SK-N-SH (cell line): ENCODE data around the gene ATP11C. TPM values are rescaled to one million over a fixed set of nuclear protein-coding genes. Genes with fewer than 3 reads are reported as not detected.

Experiments
- CTCF ChIA-PET: fragments of 300-600, 350-600 bp; formaldehyde crosslinking; extraction: SDS; loops from one replicate; lab custom pipeline; 2021; lab: Yijun Ruan, JAX
- POLR2A ChIA-PET: fragments of 350-600 bp; sonication (Branson Sonifier 250); formaldehyde crosslinking; extraction: SDS; loops from one replicate; lab custom pipeline; 2020; ENCODE audit warnings: antibody characterized with exemption, inconsistent platforms; lab: Yijun Ruan, JAX
- DNase-seq: peaks from one replicate; pipeline ENCODE4 v3.0.0; 2012
- H2AFZ ChIP-seq: fragments of 200-600 bp; sonication (generic); 2 replicates; pipeline ENCODE4 v1.8.1; 2016; ENCODE audit warnings: antibody characterized with exemption, mild to moderate bottlenecking, low read depth
- H3F3A ChIP-seq: fragments of 200-600 bp; sonication (generic); replicated peaks from 2 replicates; pipeline ENCODE3; 2016; ENCODE audit warnings: antibody characterized with exemption, mild to moderate bottlenecking; ENCODE audit not compliant: insufficient read depth
- H3K27ac ChIP-seq, 2 experiments: fragments of 200-500 bp in 1 of 2; fragments of 200-600 bp in 1 of 2; sonication (Bioruptor generic) in 1 of 2; sonication (generic), shearing (Covaris generic) in 1 of 2; 2 replicates each; pipeline versions ENCODE4 v1.5.1 to v1.6.1; 2014 to 2016; ENCODE audit warnings: low read depth in 2 of 2, inconsistent platforms in 1 of 2, low read length in 1 of 2, mild to moderate bottlenecking in 1 of 2, mixed read lengths in 1 of 2
- H3K27me3 ChIP-seq: fragments of 200-600 bp; sonication (generic), shearing (Covaris generic); 2 replicates; pipeline ENCODE4 v1.6.1; 2016; ENCODE audit warnings: mixed run types; ENCODE audit not compliant: insufficient read depth
- H3K36me3 ChIP-seq, 2 experiments: fragments of 200-500 bp in 1 of 2; fragments of 200-600 bp in 1 of 2; sonication (Bioruptor generic) in 1 of 2; sonication (generic) in 1 of 2; replicated peaks in 1 of 2; 2 replicates each; pipeline versions ENCODE3 to v1.5.1; 2014 to 2016; ENCODE audit warnings: low read length in 1 of 2, mild to moderate bottlenecking in 1 of 2; ENCODE audit not compliant: insufficient read depth in 2 of 2, control insufficient read depth in 1 of 2
- H3K4me1 ChIP-seq, 2 experiments: fragments of 200-500 bp in 1 of 2; fragments of 200-600 bp in 1 of 2; sonication (Bioruptor generic) in 1 of 2; sonication (generic), shearing (Covaris generic) in 1 of 2; 2 replicates each; pipeline versions ENCODE4 v1.5.1 to v1.6.1; 2014 to 2016; ENCODE audit warnings: low read depth in 1 of 2, low read length in 1 of 2, mixed run types in 1 of 2; ENCODE audit not compliant: insufficient read depth in 2 of 2, control insufficient read depth in 1 of 2
- H3K4me2 ChIP-seq: fragments of 200-600 bp; sonication (generic), shearing (Covaris generic); 2 replicates; pipeline ENCODE4 v1.6.1; 2017; ENCODE audit warnings: mixed run types
- H3K4me3 ChIP-seq, 2 experiments: fragments of 200-500 bp in 1 of 2; fragments of 200-600 bp in 1 of 2; sonication (Bioruptor generic) in 1 of 2; sonication (generic), shearing (Covaris generic) in 1 of 2; 2 replicates each; pipeline versions ENCODE4 v1.5.1 to v1.8.1; 2014 to 2016; ENCODE audit warnings: low read depth in 2 of 2, inconsistent platforms in 1 of 2, low read length in 1 of 2, mild to moderate bottlenecking in 1 of 2, mixed read lengths in 1 of 2, moderate library complexity in 1 of 2
- H3K79me2 ChIP-seq: fragments of 200-600 bp; sonication (generic); 2 replicates; pipeline ENCODE4 v1.8.1; 2017; ENCODE audit warnings: mild to moderate bottlenecking; ENCODE audit not compliant: insufficient read depth
- H3K9ac ChIP-seq: fragments of 200-600 bp; sonication (generic); 2 replicates; pipeline ENCODE4 v1.6.1; 2017; ENCODE audit warnings: mixed run types
- H3K9me2 ChIP-seq: fragments of 200-600 bp; sonication (generic); 2 replicates; pipeline ENCODE4 v1.6.1; 2017; ENCODE audit warnings: mixed run types
- H3K9me3 ChIP-seq: fragments of 200-600 bp; sonication (generic); 2 replicates; pipeline ENCODE4 v1.6.1; 2017; ENCODE audit warnings: mixed run types, mild to moderate bottlenecking, moderate library complexity
- H4K20me1 ChIP-seq: fragments of 200-600 bp; sonication (generic); 2 replicates; pipeline ENCODE4 v1.6.1; 2017; ENCODE audit warnings: mild to moderate bottlenecking, mixed run types; ENCODE audit not compliant: insufficient read depth
- ELF1 ChIP-seq: IDR thresholded peaks from 2 replicates; pipeline ENCODE4 v1.4.0; 2012
- EP300 ChIP-seq, 2 experiments: IDR thresholded peaks; 2 replicates each; pipeline versions ENCODE4 v1.4.0 to v1.6.1; 2012; ENCODE audit warnings: borderline replicate concordance in 1 of 2, low read depth in 1 of 2, low read length in 1 of 2
- EZH2phosphoT487 ChIP-seq: fragments of 200-600 bp; sonication (generic); IDR thresholded peaks from 2 replicates; pipeline ENCODE4 v1.6.1; 2017; ENCODE audit warnings: low read depth, mixed run types, mild to moderate bottlenecking, antibody characterized with exemption, moderate library complexity, borderline replicate concordance
- FOSL2 ChIP-seq: IDR thresholded peaks from 2 replicates; pipeline ENCODE4 v1.4.0; 2012; ENCODE audit warnings: low read depth, mild to moderate bottlenecking, moderate library complexity, borderline replicate concordance
- FOXJ3 ChIP-seq: sonication (generic); formaldehyde crosslinking; IDR thresholded peaks from 2 replicates; pipeline ENCODE4 v1.5.1; 2020; ENCODE audit warnings: mild to moderate bottlenecking, missing genetic modification reagents
- GABPA ChIP-seq: IDR thresholded peaks from 2 replicates; pipeline ENCODE4 v1.4.0; 2012; ENCODE audit warnings: low read depth, mild to moderate bottlenecking
- GATA2 ChIP-seq: sonication (generic); formaldehyde crosslinking; IDR thresholded peaks from 2 replicates; pipeline ENCODE4 v1.5.0; 2020; ENCODE audit warnings: mild to moderate bottlenecking, missing genetic modification reagents
- MEF2A ChIP-seq: IDR thresholded peaks from 2 replicates; pipeline ENCODE4 v1.4.0; 2012; ENCODE audit warnings: low read depth, borderline replicate concordance
- PBX3 ChIP-seq: IDR thresholded peaks from 2 replicates; pipeline ENCODE4; 2012
- POLR2AphosphoS5 ChIP-seq: IDR thresholded peaks from 2 replicates; pipeline ENCODE4 v1.6.1; 2012; ENCODE audit warnings: low read depth, low read length
- RCOR1 ChIP-seq: fragments of 150-350 bp; IDR thresholded peaks from 2 replicates; pipeline ENCODE4 v1.6.1; 2017; ENCODE audit warnings: antibody characterized with exemption, low read length
- RFX5 ChIP-seq: IDR thresholded peaks from 2 replicates; pipeline ENCODE4 v1.6.1; 2012; ENCODE audit warnings: mild to moderate bottlenecking, improper control_type of control experiment, low read length
- TAF1 ChIP-seq: IDR thresholded peaks from 2 replicates; pipeline ENCODE4 v1.6.1; 2012; ENCODE audit warnings: low read depth, mild to moderate bottlenecking, low read length, moderate library complexity, borderline replicate concordance
- WGBS: methylation state at CpG from one replicate; pipeline ENCODE4 v1.1.6; 2017; ENCODE audit warnings: low lambda C conversion rate; 5-methylcytosine and 5-hydroxymethylcytosine counted together
- polyA plus RNA-seq, 3 experiments: library from polyadenylated mRNA; depleted of rRNA; stranded (reverse); fragments of >200 nt; gene quantifications; 2 replicates each; pipeline ENCODE4 v1.2.3, GENCODE V29; 2012
- TF ChIP-seq, protein P1 (sequence below): fragments of 150-350 bp; IDR thresholded peaks from 2 replicates; pipeline ENCODE4 v1.6.1; 2016; ENCODE audit warnings: mild to moderate bottlenecking, low read depth, low read length
- TF ChIP-seq, protein P2 (sequence below): fragments of 150-350 bp; IDR thresholded peaks from 2 replicates; pipeline ENCODE4 v1.6.1; 2017; ENCODE audit warnings: antibody characterized with exemption, low read length, low read depth, borderline replicate concordance

Gene ATP11C
- polyA plus RNA-seq, 1 of the 3 experiments (the other 2 are of a cell fraction): 18.5 TPM

DNA sequence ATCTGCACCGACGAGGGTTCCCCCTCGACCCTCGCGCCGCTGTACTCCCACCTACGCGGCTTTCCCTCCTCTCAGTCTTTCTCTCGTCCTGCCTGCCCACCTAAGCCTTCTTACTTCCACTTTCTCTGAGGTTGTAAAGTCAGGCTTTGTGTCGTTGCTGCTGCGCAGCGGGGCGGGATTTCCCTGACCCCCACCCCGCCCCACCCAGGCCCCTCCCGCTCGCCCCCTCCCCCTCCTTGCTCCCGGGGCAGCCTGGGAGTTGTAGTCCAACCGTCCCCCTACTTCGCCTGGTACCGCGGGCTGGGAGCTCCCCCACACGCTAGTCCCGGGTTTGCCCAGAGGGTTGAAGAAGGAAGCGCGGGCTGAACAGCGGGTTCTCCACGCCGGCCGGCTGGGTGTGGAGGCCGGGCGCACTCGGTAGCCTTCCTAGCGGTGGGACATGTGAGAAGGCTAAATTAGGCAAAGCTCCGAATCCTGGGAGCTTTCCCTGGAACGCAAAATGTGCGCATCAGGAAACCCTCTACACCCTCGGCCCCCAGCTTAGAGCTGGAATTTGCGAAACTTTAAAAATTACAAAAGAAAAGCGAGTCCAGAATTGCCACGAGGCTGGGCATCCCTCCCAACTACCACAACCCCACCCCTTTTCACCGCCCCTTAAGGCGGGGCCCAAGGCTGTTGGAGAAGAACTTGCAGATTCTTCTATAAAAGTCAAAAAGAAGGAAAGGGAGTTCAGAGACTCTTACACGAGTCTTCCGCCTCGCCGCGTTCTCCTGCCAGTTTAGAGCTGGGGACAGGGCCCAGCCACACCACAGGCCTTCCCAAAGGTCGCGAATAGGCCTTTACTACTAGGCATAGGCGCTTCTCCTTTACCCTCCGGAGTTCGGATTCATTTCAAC is at the start of gene ATP11C (continued):
- TF ChIP-seq, protein P1, sequence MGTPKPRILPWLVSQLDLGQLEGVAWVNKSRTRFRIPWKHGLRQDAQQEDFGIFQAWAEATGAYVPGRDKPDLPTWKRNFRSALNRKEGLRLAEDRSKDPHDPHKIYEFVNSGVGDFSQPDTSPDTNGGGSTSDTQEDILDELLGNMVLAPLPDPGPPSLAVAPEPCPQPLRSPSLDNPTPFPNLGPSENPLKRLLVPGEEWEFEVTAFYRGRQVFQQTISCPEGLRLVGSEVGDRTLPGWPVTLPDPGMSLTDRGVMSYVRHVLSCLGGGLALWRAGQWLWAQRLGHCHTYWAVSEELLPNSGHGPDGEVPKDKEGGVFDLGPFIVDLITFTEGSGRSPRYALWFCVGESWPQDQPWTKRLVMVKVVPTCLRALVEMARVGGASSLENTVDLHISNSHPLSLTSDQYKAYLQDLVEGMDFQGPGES: no peak
- TF ChIP-seq GABPA (no peak), GATA2 (CRISPR knock-in tag) (no peak), PBX3 (no peak), FOXJ3 (CRISPR knock-in tag) (no peak), EP300 (IDR thresholded peaks at IDR 0.05; ENCODE audit: borderline replicate concordance in 1 of 2, low read depth in 1 of 2, low read length in 1 of 2) (no peak), EZH2phosphoT487 (no peak), ELF1 (no peak), TAF1 (peak; percentile 61; the same call in 1 of the 2 replicates)
- TF ChIP-seq, protein P2, sequence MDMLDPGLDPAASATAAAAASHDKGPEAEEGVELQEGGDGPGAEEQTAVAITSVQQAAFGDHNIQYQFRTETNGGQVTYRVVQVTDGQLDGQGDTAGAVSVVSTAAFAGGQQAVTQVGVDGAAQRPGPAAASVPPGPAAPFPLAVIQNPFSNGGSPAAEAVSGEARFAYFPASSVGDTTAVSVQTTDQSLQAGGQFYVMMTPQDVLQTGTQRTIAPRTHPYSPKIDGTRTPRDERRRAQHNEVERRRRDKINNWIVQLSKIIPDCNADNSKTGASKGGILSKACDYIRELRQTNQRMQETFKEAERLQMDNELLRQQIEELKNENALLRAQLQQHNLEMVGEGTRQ: no peak

DNA sequence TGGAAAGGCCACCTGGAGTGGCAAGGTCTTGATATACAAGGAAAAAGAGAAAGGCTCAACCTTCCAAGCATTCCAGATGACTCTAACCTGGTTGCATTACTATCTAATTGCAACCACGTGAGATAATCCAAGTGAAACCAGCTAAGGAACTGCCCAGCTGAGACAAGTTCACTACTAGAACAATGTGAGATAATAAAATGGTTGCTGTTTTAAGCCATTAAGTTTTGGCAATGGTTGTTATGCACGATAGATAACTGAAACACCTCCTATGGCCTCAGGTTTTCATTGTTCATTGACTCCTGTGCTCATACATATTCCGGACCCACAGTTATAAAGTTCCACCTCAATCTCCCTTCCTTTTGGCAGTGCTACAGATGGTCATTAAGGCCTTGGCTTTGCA is 41.6 kb upstream of the ATP11C start:
- WGBS: 14% methylated on average over 3 of the region's 3 CpGs
- Histone ChIP-seq H3F3A (no peaks in the 10 kb centered on the region), H3K36me3 (no peaks in the 10 kb centered on the region), H3K9me2 (no peaks in the 10 kb centered on the region), H3K9ac (no peak overlapping the region), H3K27ac (no peak overlapping the region), H3K4me1 (0 out of 4 replicates have a peak, but pooled peaks cover 0 to 8% of the 10 kb centered on the region in 2 experiments), H3K27me3 (no peaks in the 10 kb centered on the region; the same call in 1 of the 2 replicates), H2AFZ (no peak overlapping the region), H3K4me3 (no peak overlapping the region), H3K9me3 (no peaks in the 10 kb centered on the region), H4K20me1 (no peaks in the 10 kb centered on the region), H3K79me2 (no peaks in the 10 kb centered on the region), H3K4me2 (no peak overlapping the region)
- ChIA-PET POLR2A (no interaction called here), CTCF (no interaction called here)
- TF ChIP-seq RFX5 (no peak), MEF2A (no peak), EP300 (IDR thresholded peaks at IDR 0.05; ENCODE audit: borderline replicate concordance in 1 of 2, low read depth in 1 of 2, low read length in 1 of 2) (no peak), GATA2 (CRISPR knock-in tag) (no peak), FOSL2 (no peak), POLR2AphosphoS5 (no peak), RCOR1 (no peak)
- DNase-seq: no peak
